HG02870 (cell line): ENCODE results near the gene BBC3.
"Not testable (repeated sequence)": the region's sequence is repeated elsewhere in the genome, so short reads cannot be mapped to it uniquely, and the experiment has no call there.

ENCODE experiments used
- ATAC-seq: cut with Tn5 transposase; IDR thresholded peaks from one replicate; pipeline ENCODE4 v1.9.1; 2021; ENCODE audit warnings: mild to moderate bottlenecking, moderate library complexity; ENCODE audit not compliant: unreplicated experiment

BBC3 gene, protein sequence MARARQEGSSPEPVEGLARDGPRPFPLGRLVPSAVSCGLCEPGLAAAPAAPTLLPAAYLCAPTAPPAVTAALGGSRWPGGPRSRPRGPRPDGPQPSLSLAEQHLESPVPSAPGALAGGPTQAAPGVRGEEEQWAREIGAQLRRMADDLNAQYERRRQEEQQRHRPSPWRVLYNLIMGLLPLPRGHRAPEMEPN

DNA sequence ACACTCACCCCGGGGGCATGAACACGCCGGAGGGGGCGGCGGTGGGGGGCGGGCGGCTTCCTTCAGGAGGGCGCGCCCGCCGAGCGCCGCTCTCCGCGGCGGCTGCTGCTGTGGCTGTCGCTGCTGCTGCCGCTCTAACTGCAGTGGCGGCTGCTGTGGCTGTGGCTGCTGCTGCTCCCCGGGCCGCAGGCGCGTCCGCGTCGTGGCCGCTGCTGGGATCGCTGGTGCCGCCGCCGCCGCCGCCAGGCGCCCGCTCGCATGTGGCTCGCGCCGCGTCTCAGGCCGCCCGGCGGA is at the start of gene BBC3:
TSS of gene BBC3 (minus strand) at position 279 of the 294 bp plus-strand sequence. CDS start 2,768 bp downstream, outside the sequence.
- no peak for ATAC-seq

DNA sequence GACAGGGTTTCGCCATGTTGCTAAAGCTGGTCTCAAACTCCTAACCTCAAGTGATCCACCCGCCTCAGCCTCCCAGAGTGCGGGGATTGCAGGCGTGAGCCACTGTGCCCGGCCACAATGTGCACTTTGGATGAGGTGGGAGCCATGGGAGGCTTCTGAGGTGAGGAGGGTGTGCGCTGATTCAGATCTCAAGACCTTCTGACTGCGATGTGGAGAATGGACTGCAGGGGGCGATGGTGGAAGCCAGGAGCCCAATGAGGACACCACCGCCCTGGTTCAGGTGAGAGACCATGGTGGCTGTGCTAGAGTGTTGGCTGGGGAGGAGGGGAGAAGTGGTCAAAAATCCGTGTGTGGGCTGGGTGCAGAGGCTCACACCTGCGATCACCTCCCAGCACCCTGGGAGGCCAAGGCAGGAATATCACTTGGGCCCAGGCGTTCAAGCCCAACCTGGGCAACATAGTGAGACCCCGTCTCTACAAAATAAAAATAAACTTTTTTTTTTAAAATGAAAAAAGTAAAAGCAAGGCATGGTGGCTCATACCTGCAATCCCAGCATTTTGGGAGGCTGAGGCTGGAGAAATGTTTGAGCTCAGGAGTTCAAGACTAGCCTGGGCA is 49.3 kb upstream of the BBC3 start:
- no peak for ATAC-seq

DNA sequence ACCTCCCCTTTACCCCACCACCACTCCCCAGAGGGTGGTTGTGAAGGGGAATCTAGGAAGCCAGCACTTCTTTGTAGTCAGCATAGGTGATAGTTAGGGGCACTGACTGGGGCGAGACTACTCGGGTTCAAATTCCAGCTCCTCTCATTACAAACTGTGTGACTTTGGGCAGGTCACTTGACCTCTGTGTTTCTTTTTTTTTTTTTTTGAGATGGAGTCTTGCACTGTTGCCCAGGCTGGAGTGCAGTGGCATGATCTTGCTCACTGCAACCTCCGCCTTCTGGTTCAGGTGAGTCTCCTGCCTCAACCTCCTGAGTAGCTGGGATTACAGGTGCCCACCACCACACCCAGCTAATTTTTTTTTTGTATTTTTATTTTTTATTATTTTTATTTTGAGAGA is 45.5 kb upstream of the BBC3 start:
- not testable (repeated sequence) for ATAC-seq

DNA sequence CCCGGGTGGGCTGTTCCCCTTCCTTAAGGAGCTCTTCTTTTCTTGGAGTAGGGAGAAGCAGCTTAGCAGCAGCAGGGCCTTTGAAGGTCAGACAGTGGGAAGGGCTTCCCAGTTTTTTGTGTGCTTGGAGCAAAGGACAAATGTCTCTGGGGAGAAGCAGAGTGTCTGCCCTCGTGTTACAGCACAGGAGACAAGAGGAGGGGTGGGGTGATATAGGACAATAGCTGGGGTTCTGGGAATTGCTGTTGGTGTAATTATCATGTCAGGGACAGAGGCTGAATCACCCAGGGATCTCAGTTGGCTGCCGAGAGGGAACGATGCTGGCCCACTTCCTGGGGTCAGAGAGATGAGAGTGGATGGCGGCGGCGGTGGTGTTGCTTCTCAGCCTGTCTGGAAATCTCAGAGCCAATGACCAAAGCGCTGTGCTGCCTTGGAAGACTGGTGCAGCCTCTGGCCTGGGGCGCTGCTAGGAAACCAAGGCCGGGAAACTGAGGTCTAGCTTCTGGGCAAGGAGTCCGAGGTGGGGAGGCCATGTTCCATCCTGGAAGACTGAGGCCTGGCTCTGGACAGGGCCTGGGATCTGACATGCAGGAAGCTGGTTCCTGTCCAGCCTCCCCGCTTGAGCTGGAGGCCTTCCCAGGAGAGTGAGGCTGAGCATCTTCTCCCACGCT is 44.9 kb upstream of the BBC3 start:
- no peak for ATAC-seq

DNA sequence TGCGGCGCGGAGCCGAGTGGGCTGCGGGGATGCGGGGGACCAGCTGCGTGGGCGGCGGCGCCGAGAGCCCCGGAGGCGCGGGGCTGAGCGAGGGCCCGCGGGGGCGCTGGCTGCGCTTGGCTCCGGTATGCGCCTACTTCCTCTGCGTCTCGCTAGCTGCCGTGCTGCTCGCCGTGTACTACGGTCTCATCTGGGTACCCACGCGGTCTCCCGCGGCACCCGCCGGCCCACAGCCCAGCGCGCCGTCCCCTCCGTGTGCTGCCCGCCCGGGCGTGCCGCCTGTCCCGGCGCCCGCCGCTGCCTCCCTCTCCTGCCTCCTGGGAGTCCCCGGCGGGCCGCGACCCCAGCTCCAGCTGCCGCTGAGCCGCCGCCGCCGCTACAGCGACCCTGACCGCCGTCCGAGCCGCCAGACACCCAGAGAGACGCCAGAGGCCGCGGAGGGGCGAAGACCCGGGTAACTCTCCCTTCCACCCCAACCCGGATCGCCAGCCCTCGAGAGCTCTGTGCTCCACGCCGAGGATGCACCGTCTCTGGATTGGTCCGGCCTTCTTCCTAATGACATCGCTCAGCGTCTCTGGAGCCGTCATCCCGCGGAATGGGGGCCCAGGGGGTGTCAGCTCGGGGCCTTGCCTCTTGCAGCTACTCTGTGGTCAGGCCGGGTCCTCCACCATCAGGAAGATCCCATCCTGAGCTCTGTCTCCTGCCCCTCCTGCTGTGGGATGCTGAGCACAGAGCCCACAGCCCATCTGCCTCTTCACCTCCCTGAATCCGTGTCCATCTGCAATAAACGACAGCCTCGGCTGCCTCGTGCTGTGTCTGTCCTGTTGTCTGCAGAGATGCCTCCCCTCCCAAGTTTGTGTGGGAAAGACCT is 44.1 kb upstream of the BBC3 start:
- ATAC-seq: no peak

DNA sequence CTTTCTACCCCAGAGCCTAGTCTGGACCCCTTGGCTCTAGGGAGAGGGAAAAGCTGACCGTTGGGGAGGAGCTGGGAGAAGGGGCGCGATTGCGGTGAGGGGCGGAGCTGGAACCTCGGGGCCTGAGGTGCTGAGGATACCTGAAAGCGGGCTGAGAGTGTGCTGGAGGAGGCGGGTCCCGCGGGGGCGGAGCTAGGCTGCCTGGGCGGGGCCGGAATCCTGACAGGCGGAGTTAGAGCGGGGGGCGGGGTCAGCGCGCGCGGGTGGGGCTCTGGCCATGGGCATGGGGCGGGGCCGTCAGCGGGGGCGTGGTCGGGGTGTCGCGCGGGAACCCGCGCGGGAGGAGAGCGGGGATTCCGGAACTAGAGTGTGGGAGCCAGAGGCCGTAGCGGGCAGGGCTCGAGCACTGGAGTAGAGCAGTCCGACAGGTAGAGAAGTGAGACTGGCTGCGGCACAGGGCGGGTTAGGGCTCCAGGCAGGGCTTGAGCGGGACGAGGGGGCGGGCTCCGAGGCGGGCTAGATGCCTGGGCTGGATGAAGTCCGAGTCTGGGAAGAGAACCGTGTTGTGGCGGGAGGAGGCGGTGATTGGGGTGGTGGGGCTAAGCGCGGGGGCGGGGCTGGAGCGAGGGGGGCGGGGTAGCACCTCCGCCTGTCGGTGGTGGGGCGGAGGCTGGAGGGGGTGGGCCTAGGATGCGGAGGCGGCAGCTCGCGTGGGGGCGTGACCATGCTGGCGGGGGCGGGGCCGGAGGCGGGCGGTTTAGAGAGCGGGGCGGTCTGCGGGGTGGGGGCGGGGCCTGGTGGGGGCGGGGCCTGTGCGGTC is 43.3 kb upstream of the BBC3 start, which contains the start of gene INAFM1:
TSS of gene INAFM1 (plus strand) at position 815 of the 820 bp plus-strand sequence. CDS start 35 bp downstream, outside the sequence.
- ATAC-seq: no peak

DNA sequence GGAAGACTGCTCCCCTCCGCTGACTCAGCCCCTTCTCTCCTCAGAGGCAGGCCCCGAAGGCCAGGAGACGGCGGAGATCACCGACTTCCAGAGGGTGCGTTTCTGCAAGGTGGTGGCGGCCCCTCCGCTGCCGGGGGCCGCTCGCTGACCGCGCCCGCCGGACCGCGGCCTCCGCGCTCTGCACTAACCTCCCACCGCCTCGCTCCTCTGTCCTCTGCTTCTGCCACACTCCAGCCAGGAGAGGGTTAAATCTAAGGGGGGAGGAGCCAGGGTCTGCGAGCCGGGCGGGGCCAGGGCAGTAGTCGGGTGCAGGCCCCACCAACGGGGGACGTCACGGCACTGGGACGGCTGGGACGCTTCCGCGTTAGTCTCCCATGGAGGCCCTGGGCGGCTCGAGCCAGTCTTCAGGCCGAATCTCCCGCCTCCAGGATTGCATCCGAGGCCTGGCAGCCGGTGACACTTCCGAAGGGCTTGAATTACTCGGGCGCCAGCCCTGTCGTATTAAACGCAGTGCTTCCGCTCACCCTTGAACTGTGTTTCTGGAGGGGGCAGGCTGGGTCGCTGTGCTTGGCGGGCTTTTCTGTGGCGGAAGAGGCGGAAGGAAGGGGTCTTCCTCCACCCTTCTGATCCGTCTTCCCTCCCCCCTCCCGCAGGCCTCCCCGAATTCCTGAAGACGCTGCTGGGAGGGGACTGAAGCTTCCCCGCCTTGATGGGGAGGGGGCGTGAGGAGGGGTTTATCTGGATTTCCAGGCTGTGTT is 42.5 kb upstream of the BBC3 start:
- ATAC-seq: peak; percentile 57

DNA sequence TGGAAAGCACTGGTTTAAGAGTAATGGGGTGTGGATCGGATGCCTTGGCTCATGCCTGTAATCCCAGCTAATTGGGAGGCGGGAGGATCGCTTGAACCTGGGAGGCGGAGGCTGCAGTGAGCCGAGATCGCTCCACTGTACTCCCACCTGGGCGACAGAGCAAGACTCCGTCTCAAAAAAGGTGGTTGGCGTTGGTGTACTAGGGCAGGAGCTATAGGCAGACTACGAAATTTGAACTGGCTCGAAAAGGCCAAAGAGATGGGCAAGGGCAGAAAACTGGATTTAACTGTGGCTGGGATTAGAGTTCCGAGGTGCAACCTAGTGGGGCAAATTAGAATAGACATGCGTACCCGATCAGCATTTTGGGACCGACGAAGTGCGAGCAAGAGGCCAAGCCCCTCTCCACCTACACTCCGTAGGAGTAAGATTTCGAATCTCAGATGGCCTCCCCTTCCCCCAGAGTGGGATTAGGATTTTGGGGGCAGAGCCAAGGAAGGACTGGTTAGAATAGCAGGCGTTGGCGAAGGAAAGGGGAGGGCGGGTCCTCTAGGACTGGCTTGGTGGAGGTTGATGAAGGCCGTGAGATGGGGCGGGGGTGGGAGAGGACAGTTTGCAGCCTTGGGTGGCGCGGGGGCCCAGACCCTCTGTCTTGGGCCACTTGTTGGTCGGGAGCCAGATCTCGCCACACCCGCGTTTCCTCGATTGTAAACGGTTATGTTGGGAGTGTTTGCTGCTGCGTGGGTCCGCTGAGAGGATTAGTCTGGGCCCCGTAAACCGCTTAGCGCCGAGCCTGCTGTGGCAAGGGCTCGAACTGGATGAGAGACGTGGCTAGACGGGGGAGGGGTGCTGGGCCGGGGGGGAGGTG is 41.7 kb upstream of the BBC3 start:
- no peak for ATAC-seq

DNA sequence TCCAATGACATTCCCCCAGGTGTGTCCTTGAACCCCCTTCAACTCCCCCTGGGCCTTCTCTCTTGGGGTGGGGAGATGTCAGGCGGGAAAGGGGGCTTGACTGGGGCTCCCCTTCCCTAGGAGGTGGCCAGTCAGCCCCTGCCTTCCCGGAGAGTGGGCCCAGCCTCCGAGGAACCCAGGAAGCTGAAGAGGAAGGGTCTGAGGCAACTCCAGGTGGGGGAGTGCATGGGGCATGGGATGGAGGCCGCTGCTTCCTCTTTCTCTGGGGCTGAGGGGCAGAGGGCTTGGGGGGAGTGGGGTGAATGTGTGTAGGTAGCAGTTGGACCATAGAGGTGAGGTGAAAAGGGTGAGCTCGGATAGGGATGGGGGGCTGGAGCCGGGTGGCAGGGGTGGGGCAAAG is 41.0 kb upstream of the BBC3 start:
- ATAC-seq: no peak

DNA sequence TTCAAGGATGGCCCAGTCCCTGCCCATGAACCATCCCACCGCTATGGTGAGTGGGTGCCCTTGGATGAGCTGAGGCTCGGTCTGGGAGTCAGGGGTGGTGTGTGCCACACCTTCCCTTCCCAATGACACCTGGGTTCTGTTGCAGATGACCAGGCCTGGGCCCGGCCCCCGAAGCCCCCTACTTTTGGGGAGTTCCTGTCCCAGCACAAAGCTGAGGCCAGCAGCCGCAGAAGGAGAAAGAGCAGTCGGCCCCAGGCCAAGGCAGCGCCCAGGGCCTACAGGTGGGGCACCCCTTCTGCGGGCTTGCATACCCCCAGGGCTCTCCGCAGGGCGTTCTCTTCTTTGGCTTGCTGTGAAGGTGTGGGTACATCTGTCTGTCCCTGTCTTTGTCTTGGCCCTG is 39.4 kb upstream of the BBC3 start:
- no peak for ATAC-seq

DNA sequence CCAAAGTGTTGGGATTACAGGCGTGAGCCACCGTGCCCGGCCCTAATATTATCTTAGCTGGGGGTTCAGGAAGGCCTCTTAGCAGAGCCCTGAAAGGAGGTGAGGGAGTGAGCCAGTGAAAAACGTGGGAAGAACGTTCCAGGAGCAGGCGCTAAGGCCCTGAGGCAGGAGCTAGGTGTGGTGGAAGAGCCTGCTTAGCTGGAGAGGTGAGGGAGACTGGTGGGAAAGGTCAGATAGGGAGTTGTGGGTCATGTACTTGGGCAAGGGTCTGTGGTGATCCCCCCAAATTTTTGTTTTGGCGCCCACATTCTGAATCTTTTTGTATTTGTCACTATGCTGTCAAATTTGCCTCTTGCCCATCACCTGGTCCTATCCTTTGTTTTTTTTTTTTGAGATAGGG is 38.6 kb upstream of the BBC3 start:
- ATAC-seq: no peak

DNA sequence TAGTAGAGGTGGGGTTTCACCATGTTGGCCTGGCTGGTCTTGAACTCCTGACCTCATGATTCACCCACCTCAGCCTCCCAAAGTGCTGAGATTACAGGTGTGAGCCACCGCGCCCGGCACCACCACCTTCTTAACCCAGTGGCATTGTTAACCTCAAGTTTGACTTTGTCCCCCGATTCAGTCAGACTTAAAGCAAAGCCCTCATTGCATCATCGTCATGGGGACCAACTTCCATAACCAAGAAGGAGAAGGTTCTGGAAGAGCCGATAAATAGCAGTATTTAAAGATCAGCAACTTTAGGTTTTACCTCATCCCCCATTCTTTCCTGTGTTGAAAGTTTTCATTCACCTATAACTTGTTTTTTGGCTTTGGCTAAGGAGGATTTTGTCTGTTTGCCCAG is 37.0 kb upstream of the BBC3 start:
- ATAC-seq: no peak

DNA sequence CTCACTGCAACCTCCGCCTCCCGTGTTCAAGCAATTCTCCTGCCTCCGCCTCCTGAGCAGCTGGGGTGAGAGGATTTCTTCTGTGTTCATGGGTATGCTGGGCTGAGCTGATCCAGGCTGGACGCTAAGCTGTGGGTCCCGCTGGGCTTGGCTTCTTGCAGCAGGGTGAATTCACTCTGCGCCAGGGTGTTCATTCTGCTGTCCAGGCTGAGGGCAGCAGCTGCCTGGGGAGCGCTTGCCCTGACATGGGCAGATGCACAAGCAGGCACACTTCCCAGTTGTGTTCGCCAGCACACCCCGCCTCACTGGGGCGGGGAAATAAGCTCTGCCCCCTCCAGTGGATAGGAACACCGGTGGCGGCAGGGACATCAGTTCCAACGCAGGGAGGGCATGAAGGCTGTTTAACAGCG is 36.4 kb upstream of the BBC3 start:
- ATAC-seq: no peak

DNA sequence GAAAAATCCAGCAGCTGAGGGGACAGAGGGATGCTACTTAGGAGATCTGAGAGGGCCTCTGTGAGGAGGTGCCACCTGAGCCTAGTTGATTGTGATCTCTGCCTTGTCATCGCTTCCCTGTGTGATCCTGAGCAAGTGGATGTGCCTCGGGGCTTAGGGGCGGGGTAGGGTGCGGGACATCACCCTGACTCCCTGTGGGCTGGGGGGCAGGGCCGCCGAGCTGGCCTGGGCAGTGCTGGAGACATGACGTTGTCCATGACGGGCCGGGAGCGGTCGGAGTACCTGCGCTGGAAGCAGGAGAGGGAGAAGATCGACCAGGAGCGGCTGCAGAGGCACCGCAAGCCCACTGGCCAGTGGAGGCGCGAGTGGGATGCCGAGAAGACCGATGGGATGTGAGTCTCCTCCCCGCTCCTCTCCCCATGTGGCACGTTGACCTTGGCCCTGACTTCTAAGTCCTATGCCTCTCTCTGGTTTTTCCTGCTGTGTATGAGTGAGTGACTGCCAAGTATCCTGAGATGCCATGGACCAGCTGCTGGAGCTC is 35.5 kb upstream of the BBC3 start:
- no peak for ATAC-seq

DNA sequence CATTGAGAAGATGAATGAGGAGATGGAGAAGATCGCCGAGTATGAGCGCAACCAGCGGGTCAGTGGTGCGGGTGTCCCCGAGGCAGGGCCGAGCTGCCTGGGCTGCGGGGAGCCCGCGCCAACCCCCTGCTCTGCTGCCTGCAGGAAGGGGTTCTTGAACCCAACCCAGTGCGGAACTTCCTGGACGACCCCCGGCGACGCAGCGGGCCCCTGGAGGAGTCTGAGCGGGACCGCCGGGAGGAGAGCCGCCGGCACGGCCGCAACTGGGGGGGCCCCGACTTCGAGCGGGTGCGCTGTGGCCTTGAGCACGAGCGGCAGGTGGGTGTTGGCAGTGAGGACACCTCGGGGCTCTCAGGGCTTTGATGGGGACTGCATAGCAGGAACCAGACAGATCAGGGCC is 33.6 kb upstream of the BBC3 start:
- ATAC-seq: no peak

DNA sequence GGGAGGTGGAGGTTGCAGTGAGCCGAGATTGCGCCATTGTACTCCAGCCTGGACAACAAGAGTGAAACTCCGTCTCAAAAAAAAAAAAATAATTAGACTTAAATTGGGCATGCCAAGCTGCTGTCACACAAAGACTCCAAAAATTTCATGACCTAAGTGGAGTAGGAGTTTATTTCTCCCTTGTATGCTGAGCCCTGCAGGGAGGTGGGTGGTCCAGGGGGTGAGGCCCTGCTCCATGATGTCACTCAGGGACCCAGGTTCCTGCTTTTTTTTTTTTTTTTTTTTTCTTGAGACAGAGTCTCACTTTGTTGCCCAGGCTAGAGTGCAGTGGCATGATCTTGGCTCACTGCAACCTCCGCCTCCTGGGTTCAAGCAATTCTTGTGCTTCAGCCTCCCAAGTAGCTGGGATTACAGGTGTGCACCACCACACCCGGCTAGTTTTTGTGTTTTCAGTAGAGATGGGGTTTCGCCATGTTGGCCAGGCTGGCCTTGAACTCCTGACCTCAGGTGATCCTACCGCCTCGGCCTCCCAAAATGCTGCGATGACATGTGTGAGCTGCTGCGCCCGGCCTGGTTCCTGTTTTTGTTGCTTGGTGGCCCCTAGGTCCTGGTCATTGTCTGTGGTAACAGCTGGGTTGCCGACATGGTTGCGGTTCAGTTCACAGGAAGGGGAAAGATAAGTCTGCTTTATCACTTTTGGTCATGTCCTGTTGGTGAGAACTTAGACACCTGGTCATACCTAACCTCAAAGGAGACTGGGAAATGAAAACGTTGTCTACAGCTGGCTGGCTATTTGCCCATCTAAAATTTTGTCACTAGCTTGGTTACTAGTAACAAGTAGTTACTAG is 31.2 kb upstream of the BBC3 start:
- ATAC-seq: peak; percentile 66

DNA sequence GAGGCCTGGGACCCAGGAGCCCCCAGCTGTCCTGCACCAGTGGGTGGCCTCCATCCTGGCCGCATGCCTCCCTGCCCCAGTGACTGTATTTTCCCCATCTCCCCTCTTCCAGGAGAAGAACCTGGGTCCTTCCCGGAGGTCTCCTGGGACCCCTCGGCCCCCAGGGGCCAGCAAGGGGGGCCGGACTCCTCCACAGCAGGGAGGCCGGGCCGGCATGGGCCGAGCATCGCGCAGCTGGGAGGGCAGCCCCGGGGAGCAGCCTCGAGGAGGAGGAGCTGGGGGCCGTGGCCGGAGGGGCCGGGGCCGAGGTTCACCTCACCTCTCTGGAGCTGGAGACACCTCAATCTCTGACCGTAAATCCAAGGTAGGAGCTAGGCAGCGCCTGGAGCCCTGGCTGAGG is 29.5 kb upstream of the BBC3 start:
- no peak for ATAC-seq
